Measurements from ENCODE around the gene ALMS1.
"Not testable (repeated sequence)": the region's sequence is repeated elsewhere in the genome, so short reads cannot be mapped to it uniquely, and the experiment has no call there.

- not testable (repeated sequence) for TF ChIP-seq CTCF, POLR2A (IDR thresholded peaks at IDR 0.05)
Observed at GRCh38 chr2:73483874-73484273, 98.2 kb downstream of the ALMS1 start.

Measured in adrenal gland (tissue), 5 donors.